GM12878 (cell line): ENCODE data around the gene CTDSP1. TPM values are rescaled to one million over a fixed set of nuclear protein-coding genes. Genes with fewer than 3 reads are reported as not detected.

Experiments used
- ATAC-seq: fragments of 200-7000 bp; cut with Tn5 transposase; 3 replicates; pipeline ENCODE4 v1.9.1; 2020; ENCODE audit warnings: mild to moderate bottlenecking, moderate library complexity
- BruUV-seq: library from RNA; stranded (reverse); fragments of 400-500 nt; replicated peaks from 2 replicates; lab custom pipeline; 2021; lab: Mats Ljungman, UMichigan
- CTCF ChIA-PET: fragments of 300-600 bp; sonication (Branson Sonifier 250); formaldehyde crosslinking; extraction: SDS; loops from one replicate; lab custom pipeline; 2021; ENCODE audit warnings: inconsistent platforms; lab: Yijun Ruan, JAX
- POLR2A ChIA-PET: fragments of 350-600 bp; formaldehyde crosslinking; extraction: SDS; loops from one replicate; lab custom pipeline; 2021; ENCODE audit warnings: inconsistent platforms; lab: Charles Lee
- RAD21 ChIA-PET: fragments of 300-600 bp; sonication (Branson Sonifier 250); formaldehyde crosslinking; loops from one replicate; lab custom pipeline; 2023; ENCODE audit warnings: antibody characterized with exemption; ENCODE audit not compliant: unreplicated experiment; lab: Charles Lee
- SMC1A ChIA-PET: fragments of 300-600 bp; sonication (Branson Sonifier 250); formaldehyde crosslinking; loops from one replicate; lab custom pipeline; 2023; ENCODE audit not compliant: unreplicated experiment, uncharacterized antibody; lab: Charles Lee
- DNase-seq: peaks from one replicate; pipeline ENCODE4 v3.0.0-alpha.2; 2011; ENCODE audit warnings: low read depth, low spot score
- FAIRE-seq: peaks from 3 replicates; lab custom pipeline; 2011; peaks lifted over from hg19 to GRCh38; lab: Jason Lieb, UNC
- H2AFZ ChIP-seq: 2 replicates; pipeline ENCODE4 v1.6.0; 2011; ENCODE audit warnings: low read depth, low read length, control low read depth; ENCODE audit not compliant: control insufficient read depth
- H3K27ac ChIP-seq: 2 replicates; pipeline ENCODE4 v1.5.1; 2011; ENCODE audit warnings: control low read depth; ENCODE audit not compliant: control insufficient read depth, insufficient read depth
- H3K27me3 ChIP-seq, 2 experiments: replicated peaks in 1 of 2; 2 replicates each; pipeline versions ENCODE4 v1.6.0 to v1.6.1; 2011; ENCODE audit warnings: low read length in 1 of 2; ENCODE audit not compliant: control insufficient read depth in 2 of 2, insufficient read depth in 2 of 2
- H3K36me3 ChIP-seq, 2 experiments: 2 replicates each; pipeline ENCODE4 v1.5.1; 2011; ENCODE audit warnings: low read length in 1 of 2; ENCODE audit not compliant: control insufficient read depth in 2 of 2, insufficient read depth in 2 of 2
- H3K4me1 ChIP-seq: 2 replicates; pipeline ENCODE4 v1.6.1; 2011; ENCODE audit warnings: mild to moderate bottlenecking, low read length, moderate library complexity, mixed read lengths; ENCODE audit not compliant: control insufficient read depth, insufficient read depth
- H3K4me2 ChIP-seq: 2 replicates; pipeline ENCODE4 v1.6.0; 2011; ENCODE audit warnings: control low read depth; ENCODE audit not compliant: control insufficient read depth, insufficient read depth
- H3K4me3 ChIP-seq: fragments of 200-600 bp; sonication (generic); 2 replicates; pipeline ENCODE4 v1.5.1; 2016
- H3K79me2 ChIP-seq: 2 replicates; pipeline ENCODE4 v1.6.0; 2011; ENCODE audit warnings: low read length; ENCODE audit not compliant: control insufficient read depth, insufficient read depth
- H3K9ac ChIP-seq: 2 replicates; pipeline ENCODE4 v1.8.0; 2011; ENCODE audit warnings: low read length, control low read depth, mixed read lengths; ENCODE audit not compliant: control insufficient read depth, insufficient read depth
- H3K9me3 ChIP-seq: replicated peaks from 3 replicates; pipeline ENCODE4 v1.5.1; 2011; ENCODE audit warnings: mild to moderate bottlenecking, low read length; ENCODE audit not compliant: control insufficient read depth, insufficient read depth
- H4K20me1 ChIP-seq: 2 replicates; pipeline ENCODE4 v1.6.0; 2011; ENCODE audit not compliant: control insufficient read depth, insufficient read depth
- HDAC6 ChIP-seq: fragments of 200-600 bp; sonication (generic); IDR thresholded peaks from one replicate; pipeline ENCODE4 v1.8.0; 2017; ENCODE audit warnings: antibody characterized with exemption; ENCODE audit not compliant: unreplicated experiment
- LARP7 ChIP-seq: fragments of 450-650 bp; IDR thresholded peaks from 2 replicates; pipeline ENCODE4 v1.6.1; 2017; ENCODE audit warnings: mild to moderate bottlenecking
- NFYA ChIP-seq: IDR thresholded peaks from 2 replicates; pipeline ENCODE4 v1.6.1; 2011; ENCODE audit warnings: low read depth, mild to moderate bottlenecking, low read length, improper control_type of control experiment, borderline replicate concordance
- PML ChIP-seq: IDR thresholded peaks from 2 replicates; pipeline ENCODE4 v1.6.1; 2012; ENCODE audit warnings: low read length, inconsistent platforms
- WGBS: methylation state at CpG from one replicate; pipeline ENCODE4 v1.1.6; 2016; ENCODE audit warnings: low lambda C conversion rate; ENCODE audit not compliant: insufficient replicate concordance, insufficient coverage; ENCODE audit errors: missing lambda C conversion rate; 5-methylcytosine and 5-hydroxymethylcytosine counted together
- in situ Hi-C: fragments of 300-500 bp; cut with MboI; formaldehyde crosslinking; loops from 9 replicates; pipeline ENCODE4 v1.14.3; 2018; ENCODE audit warnings: mixed read lengths
- intact Hi-C: fragments of 100-400 bp; cut with micrococcal nuclease; formaldehyde crosslinking; loops from one replicate; pipeline ENCODE4 v1.14.2; 2022; ENCODE audit not compliant: unreplicated experiment
- polyA plus RNA-seq, 11 experiments: library from polyadenylated mRNA; depleted of rRNA in 4 of 11; unstranded in 6 of 11; stranded (reverse) in 5 of 11; fragments of >200 nt; fragmentation: Nextera tagmentation in 4 of 11; fragmentation: Illumina TruSeq in 1 of 11; extraction: Ambion mirVana in 4 of 11; extraction: Trizol in 1 of 11; gene quantifications; 1 replicate in 1 of 11; 2 replicates in 10 of 11; pipeline versions ENCODE4 v1.2.1 to v1.2.3, GENCODE V29; 2011 to 2016; ENCODE audit warnings: inconsistent platforms in 2 of 11, missing spikeins in 2 of 11, low read depth in 1 of 11
- total RNA-seq, 4 experiments: library from RNA; depleted of rRNA in 3 of 4; stranded (reverse); fragments of >200 nt in 3 of 4; fragmentation: Illumina TruSeq in 1 of 4; extraction: Trizol in 1 of 4; gene quantifications; 2 replicates each; pipeline versions ENCODE4 v1.2.1 to v1.2.3, GENCODE V29; 2013 to 2021
- TF ChIP-seq, protein P1 (sequence below): fragments of 450-650 bp; formaldehyde crosslinking; IDR thresholded peaks from 2 replicates; pipeline ENCODE4 v1.4.0; 2020; ENCODE audit warnings: mild to moderate bottlenecking, moderate library complexity

CTDSP1 gene
- total and polyA plus RNA-seq, 10 of the 15 experiments (the other 5 are each of a cell fraction or from before 2014, with no cell fraction given): 3.0 to 75.9 (median 34.4) TPM

DNA sequence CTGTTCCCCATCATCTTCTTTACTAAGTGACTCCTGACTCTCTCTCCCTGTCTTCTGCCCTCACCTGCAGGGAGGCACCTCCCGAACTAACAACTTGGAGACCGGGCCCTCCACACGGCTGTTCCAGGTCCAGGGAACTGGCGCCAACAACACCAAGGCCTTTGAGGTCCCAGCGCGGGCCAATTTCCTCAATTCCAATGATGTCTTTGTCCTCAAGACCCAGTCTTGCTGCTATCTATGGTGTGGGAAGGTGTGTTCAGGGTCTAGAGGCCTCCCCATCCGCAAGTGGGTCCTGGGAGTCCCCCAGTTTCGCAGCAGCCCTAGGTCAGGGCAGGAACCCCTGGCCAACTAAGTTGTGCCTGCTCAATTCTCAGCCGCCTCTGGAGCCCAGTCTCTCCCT is 34.8 kb downstream of the CTDSP1 start:
- Histone ChIP-seq H3K4me3 (no peak overlapping the region), H2AFZ (no peak overlapping the region), H3K9ac (no peak overlapping the region), H3K4me1 (peaks cover 11% of the 10 kb centered on the region), H3K27me3 (no peaks in the 10 kb centered on the region), H3K4me2 (no peak overlapping the region), H3K36me3 (no peaks in the 10 kb centered on the region), H3K79me2 (no peaks in the 10 kb centered on the region), H4K20me1 (no peaks in the 10 kb centered on the region), H3K9me3 (no peaks in the 10 kb centered on the region), H3K27ac (no peak overlapping the region)
- ChIA-PET RAD21 (no interaction called here), POLR2A (interaction anchor here (0.7 kb wide), 1 partner anchor 102 kb away, joined by 4 read pairs; no protein-coding TSS in a partner anchor), CTCF (interaction anchor here (0.7 to 1.0 kb wide), 2 partner anchors 107 to 213 kb away, joined by 3 to 5 read pairs; no protein-coding TSS in a partner anchor), SMC1A (no interaction called here)
- no peak for ATAC-seq
- 51% methylated on average over 9 of the region's 9 CpGs for WGBS
- FAIRE-seq: no peak
- DNase-seq: no peak
- BruUV-seq: no TSS peak
- intact Hi-C loops: no loop called here
- in situ Hi-C loops: no loop called here
- TF ChIP-seq, protein P1, sequence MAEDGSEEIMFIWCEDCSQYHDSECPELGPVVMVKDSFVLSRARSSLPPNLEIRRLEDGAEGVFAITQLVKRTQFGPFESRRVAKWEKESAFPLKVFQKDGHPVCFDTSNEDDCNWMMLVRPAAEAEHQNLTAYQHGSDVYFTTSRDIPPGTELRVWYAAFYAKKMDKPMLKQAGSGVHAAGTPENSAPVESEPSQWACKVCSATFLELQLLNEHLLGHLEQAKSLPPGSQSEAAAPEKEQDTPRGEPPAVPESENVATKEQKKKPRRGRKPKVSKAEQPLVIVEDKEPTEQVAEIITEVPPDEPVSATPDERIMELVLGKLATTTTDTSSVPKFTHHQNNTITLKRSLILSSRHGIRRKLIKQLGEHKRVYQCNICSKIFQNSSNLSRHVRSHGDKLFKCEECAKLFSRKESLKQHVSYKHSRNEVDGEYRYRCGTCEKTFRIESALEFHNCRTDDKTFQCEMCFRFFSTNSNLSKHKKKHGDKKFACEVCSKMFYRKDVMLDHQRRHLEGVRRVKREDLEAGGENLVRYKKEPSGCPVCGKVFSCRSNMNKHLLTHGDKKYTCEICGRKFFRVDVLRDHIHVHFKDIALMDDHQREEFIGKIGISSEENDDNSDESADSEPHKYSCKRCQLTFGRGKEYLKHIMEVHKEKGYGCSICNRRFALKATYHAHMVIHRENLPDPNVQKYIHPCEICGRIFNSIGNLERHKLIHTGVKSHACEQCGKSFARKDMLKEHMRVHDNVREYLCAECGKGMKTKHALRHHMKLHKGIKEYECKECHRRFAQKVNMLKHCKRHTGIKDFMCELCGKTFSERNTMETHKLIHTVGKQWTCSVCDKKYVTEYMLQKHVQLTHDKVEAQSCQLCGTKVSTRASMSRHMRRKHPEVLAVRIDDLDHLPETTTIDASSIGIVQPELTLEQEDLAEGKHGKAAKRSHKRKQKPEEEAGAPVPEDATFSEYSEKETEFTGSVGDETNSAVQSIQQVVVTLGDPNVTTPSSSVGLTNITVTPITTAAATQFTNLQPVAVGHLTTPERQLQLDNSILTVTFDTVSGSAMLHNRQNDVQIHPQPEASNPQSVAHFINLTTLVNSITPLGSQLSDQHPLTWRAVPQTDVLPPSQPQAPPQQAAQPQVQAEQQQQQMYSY: no peak
- TF ChIP-seq PML (no peak), LARP7 (no peak), NFYA (no peak), HDAC6 (no peak)
- TF ChIP-seq, all 136 proteins: peak for 0
